HepG2 (cell line): ENCODE data around the gene ECHS1. TPM values are rescaled to one million over a fixed set of nuclear protein-coding genes. Genes with fewer than 3 reads are reported as not detected.

Experiments
- AHR ChIP-seq: IDR thresholded peaks from 2 replicates; pipeline ENCODE4 v1.6.1; 2018; ENCODE audit warnings: missing genetic modification reagents, missing compliant biosample characterization
- ARNTL ChIP-seq: sonication (generic); formaldehyde crosslinking; IDR thresholded peaks from 2 replicates; pipeline ENCODE4 v1.4.0; 2020; ENCODE audit warnings: mild to moderate bottlenecking, missing genetic modification reagents
- ETV6 ChIP-seq: sonication (generic); formaldehyde crosslinking; conservative IDR thresholded peaks from 2 replicates; pipeline ENCODE4 v1.4.0; 2020; ENCODE audit warnings: missing genetic modification reagents
- GFI1 ChIP-seq: sonication (generic); formaldehyde crosslinking; IDR thresholded peaks from 2 replicates; pipeline ENCODE4 v1.5.0; 2020; ENCODE audit warnings: missing genetic modification reagents, mild to moderate bottlenecking, borderline replicate concordance
- HOXA9 ChIP-seq: sonication (generic); formaldehyde crosslinking; IDR thresholded peaks from 2 replicates; pipeline ENCODE4 v1.8.1; 2022; ENCODE audit warnings: missing genetic modification reagents, mild to moderate bottlenecking, moderate library complexity, borderline replicate concordance
- KDM4B ChIP-seq: sonication (generic); formaldehyde crosslinking; IDR thresholded peaks from 2 replicates; pipeline ENCODE4 v1.4.0; 2020; ENCODE audit warnings: missing genetic modification reagents
- KLF16 ChIP-seq, 2 experiments: sonication (generic) in 1 of 2; formaldehyde crosslinking in 1 of 2; IDR thresholded peaks; 2 replicates each; pipeline versions ENCODE4 v1.6.1 to v1.8.0; 2016 to 2023; ENCODE audit warnings: missing genetic modification reagents in 2 of 2, missing compliant biosample characterization in 1 of 2
- MTA3 ChIP-seq: sonication (generic); formaldehyde crosslinking; IDR thresholded peaks from 2 replicates; pipeline ENCODE4 v1.4.0; 2020; ENCODE audit warnings: missing genetic modification reagents
- ONECUT2 ChIP-seq: sonication (generic); formaldehyde crosslinking; IDR thresholded peaks from 2 replicates; pipeline ENCODE4 v1.4.0; 2020; ENCODE audit warnings: missing genetic modification reagents
- RNF2 ChIP-seq: fragments of 450-650 bp; conservative IDR thresholded peaks from 2 replicates; pipeline ENCODE4 v1.6.1; 2016; ENCODE audit warnings: low read depth
- RXRB ChIP-seq: IDR thresholded peaks from 2 replicates; pipeline ENCODE4 v1.6.1; 2016; ENCODE audit warnings: borderline replicate concordance, missing genetic modification reagents, missing compliant biosample characterization
- SAFB2 ChIP-seq: sonication (generic); formaldehyde crosslinking; IDR thresholded peaks from 2 replicates; pipeline ENCODE4 v1.5.1; 2020; ENCODE audit warnings: missing genetic modification reagents, low read depth, mild to moderate bottlenecking, borderline replicate concordance
- SETDB1 ChIP-seq: sonication (generic); formaldehyde crosslinking; IDR thresholded peaks from 2 replicates; pipeline ENCODE4 v1.5.1; 2020; ENCODE audit warnings: missing genetic modification reagents, mild to moderate bottlenecking, borderline replicate concordance
- SMAD3 ChIP-seq: sonication (generic); formaldehyde crosslinking; IDR thresholded peaks from 2 replicates; pipeline ENCODE4 v1.4.0; 2020; ENCODE audit warnings: missing genetic modification reagents
- SUZ12 ChIP-seq: fragments of 150-350 bp; IDR thresholded peaks from 2 replicates; pipeline ENCODE4 v1.6.1; 2014; ENCODE audit warnings: low read depth, low read length
- TSC22D2 ChIP-seq: sonication (generic); formaldehyde crosslinking; IDR thresholded peaks from 2 replicates; pipeline ENCODE4 v1.5.1; 2020; ENCODE audit warnings: missing genetic modification reagents, mild to moderate bottlenecking, borderline replicate concordance
- ZNF24 ChIP-seq: fragments of 450-650 bp; IDR thresholded peaks from 2 replicates; pipeline ENCODE4 v1.6.1; 2017; ENCODE audit warnings: antibody characterized with exemption, mild to moderate bottlenecking
- ZNF543 ChIP-seq: sonication (generic); formaldehyde crosslinking; IDR thresholded peaks from 2 replicates; pipeline ENCODE4 v1.4.0; 2020; ENCODE audit warnings: mild to moderate bottlenecking, missing genetic modification reagents
- ZNF598 ChIP-seq: sonication (generic); formaldehyde crosslinking; IDR thresholded peaks from 2 replicates; pipeline ENCODE4 v1.5.1; 2020; ENCODE audit warnings: mild to moderate bottlenecking, missing genetic modification reagents, borderline replicate concordance
- ZNF724P ChIP-seq: sonication (generic); formaldehyde crosslinking; IDR thresholded peaks from 2 replicates; pipeline ENCODE4 v1.8.0; 2022; ENCODE audit warnings: missing genetic modification reagents, borderline replicate concordance
- ZNF777 ChIP-seq: sonication (generic); formaldehyde crosslinking; IDR thresholded peaks from 2 replicates; pipeline ENCODE4 v1.4.0; 2020; ENCODE audit warnings: missing genetic modification reagents
- ZNF841 ChIP-seq: sonication (generic); formaldehyde crosslinking; IDR thresholded peaks from 2 replicates; pipeline ENCODE4 v1.8.1; 2023; ENCODE audit warnings: missing genetic modification reagents, borderline replicate concordance
- ZSCAN22 ChIP-seq: sonication (generic); formaldehyde crosslinking; IDR thresholded peaks from 2 replicates; pipeline ENCODE4 v1.4.0; 2020; ENCODE audit warnings: mild to moderate bottlenecking, missing genetic modification reagents
- polyA plus RNA-seq, 8 experiments: library from polyadenylated mRNA; depleted of rRNA in 3 of 8; stranded (reverse) in 7 of 8; unstranded in 1 of 8; fragments of >200 nt; fragmentation: Illumina TruSeq in 4 of 8; extraction: Trizol in 4 of 8; gene quantifications; 2 replicates each; pipeline versions ENCODE4 v1.2.1 to v1.2.3, GENCODE V29; 2011 to 2016; ENCODE audit warnings: low read depth in 4 of 8, missing spikeins in 1 of 8, mixed read lengths in 1 of 8; ENCODE audit not compliant: insufficient read depth in 1 of 8
- total RNA-seq, 5 experiments: library from RNA; depleted of rRNA; stranded (reverse); fragments of >200 nt; fragmentation: Illumina TruSeq; extraction: Trizol; gene quantifications; 2 replicates each; pipeline ENCODE4 v1.2.3, GENCODE V29; 2016; ENCODE audit warnings: low read depth in 1 of 5
- TF ChIP-seq, protein P1 (sequence below): sonication (generic); formaldehyde crosslinking; IDR thresholded peaks from 2 replicates; pipeline ENCODE4 v1.5.1; 2020; ENCODE audit warnings: mild to moderate bottlenecking, missing genetic modification reagents, moderate library complexity
- TF ChIP-seq, protein P2 (sequence below): sonication (generic); formaldehyde crosslinking; IDR thresholded peaks from 2 replicates; pipeline ENCODE4 v1.4.0; 2020; ENCODE audit warnings: mild to moderate bottlenecking, missing genetic modification reagents
- TF ChIP-seq, protein P3 (sequence below): sonication (generic); formaldehyde crosslinking; IDR thresholded peaks from 2 replicates; pipeline ENCODE4 v1.4.0; 2020; ENCODE audit warnings: mild to moderate bottlenecking, missing genetic modification reagents
- TF ChIP-seq, protein P4 (sequence below): sonication (generic); formaldehyde crosslinking; conservative IDR thresholded peaks from 2 replicates; pipeline ENCODE4 v1.8.1; 2023; ENCODE audit warnings: missing genetic modification reagents

The ECHS1 gene
- total and polyA plus RNA-seq, 2 of the 13 experiments (the other 11 are each of a cell fraction or from before 2014, with no cell fraction given) = 32.7 to 195 TPM

DNA sequence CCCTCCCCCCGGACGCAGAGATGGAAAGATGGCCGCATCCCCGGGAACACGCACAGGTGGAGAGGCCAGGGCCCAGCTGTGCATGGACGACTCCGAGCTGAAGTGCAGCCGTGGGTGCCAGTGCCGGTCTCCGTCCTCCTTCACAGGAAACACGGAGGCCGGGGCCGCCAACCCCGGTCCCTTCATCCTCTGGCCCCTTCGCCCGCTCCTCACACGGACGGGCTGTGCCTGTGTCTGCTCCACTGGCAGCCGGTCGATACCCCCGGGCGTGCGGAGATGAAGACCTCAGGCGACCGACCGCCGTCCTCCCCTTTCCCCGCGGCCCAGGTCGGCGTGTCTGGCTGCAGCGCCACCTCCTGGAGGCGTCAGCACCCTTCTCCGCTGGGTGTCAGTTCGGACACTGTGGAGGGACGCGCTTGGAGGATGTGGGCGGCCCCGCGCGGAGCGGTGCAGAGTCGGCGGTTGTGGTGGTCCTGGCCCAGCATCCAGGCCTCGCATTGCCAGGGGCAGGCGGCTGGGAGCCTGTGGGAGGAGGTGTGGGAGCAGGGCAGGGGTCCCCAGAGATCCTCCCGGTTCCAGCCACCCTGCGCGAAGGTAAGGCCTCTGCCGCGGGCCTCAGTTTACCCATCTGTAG is 54.5 kb downstream of the ECHS1 start (continued):
- TF ChIP-seq, protein P1, sequence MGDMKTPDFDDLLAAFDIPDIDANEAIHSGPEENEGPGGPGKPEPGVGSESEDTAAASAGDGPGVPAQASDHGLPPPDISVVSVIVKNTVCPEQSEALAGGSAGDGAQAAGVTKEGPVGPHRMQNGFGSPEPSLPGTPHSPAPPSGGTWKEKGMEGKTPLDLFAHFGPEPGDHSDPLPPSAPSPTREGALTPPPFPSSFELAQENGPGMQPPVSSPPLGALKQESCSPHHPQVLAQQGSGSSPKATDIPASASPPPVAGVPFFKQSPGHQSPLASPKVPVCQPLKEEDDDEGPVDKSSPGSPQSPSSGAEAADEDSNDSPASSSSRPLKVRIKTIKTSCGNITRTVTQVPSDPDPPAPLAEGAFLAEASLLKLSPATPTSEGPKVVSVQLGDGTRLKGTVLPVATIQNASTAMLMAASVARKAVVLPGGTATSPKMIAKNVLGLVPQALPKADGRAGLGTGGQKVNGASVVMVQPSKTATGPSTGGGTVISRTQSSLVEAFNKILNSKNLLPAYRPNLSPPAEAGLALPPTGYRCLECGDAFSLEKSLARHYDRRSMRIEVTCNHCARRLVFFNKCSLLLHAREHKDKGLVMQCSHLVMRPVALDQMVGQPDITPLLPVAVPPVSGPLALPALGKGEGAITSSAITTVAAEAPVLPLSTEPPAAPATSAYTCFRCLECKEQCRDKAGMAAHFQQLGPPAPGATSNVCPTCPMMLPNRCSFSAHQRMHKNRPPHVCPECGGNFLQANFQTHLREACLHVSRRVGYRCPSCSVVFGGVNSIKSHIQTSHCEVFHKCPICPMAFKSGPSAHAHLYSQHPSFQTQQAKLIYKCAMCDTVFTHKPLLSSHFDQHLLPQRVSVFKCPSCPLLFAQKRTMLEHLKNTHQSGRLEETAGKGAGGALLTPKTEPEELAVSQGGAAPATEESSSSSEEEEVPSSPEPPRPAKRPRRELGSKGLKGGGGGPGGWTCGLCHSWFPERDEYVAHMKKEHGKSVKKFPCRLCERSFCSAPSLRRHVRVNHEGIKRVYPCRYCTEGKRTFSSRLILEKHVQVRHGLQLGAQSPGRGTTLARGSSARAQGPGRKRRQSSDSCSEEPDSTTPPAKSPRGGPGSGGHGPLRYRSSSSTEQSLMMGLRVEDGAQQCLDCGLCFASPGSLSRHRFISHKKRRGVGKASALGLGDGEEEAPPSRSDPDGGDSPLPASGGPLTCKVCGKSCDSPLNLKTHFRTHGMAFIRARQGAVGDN (CRISPR knock-in tag) = peak; percentile 79
- peak; percentile 72 for TF ChIP-seq ZNF777 (CRISPR knock-in tag)
- no peak for TF ChIP-seq ZNF841 (CRISPR knock-in tag)
- TF ChIP-seq KLF16 (CRISPR knock-in tag; IDR thresholded peaks at IDR 0.05) = peak in 1 of 2 experiments; percentile 76; a peak in 2 of 4 replicates
- no peak for TF ChIP-seq ZNF724P (CRISPR knock-in tag)
- peak; percentile 82; the same call in 1 of the 2 replicates for TF ChIP-seq ZNF543 (CRISPR knock-in tag)
- TF ChIP-seq SUZ12 = no peak
- no peak for TF ChIP-seq HOXA9 (CRISPR knock-in tag)
- no peak for TF ChIP-seq TSC22D2
- TF ChIP-seq, protein P2, sequence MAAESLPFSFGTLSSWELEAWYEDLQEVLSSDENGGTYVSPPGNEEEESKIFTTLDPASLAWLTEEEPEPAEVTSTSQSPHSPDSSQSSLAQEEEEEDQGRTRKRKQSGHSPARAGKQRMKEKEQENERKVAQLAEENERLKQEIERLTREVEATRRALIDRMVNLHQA (CRISPR knock-in tag) = no peak
- TF ChIP-seq RXRB (CRISPR knock-in tag) = peak; percentile 66
- no peak for TF ChIP-seq ZNF598 (CRISPR knock-in tag)
- TF ChIP-seq, protein P3, sequence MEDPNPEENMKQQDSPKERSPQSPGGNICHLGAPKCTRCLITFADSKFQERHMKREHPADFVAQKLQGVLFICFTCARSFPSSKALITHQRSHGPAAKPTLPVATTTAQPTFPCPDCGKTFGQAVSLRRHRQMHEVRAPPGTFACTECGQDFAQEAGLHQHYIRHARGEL (CRISPR knock-in tag) = no peak
- TF ChIP-seq, protein P4, sequence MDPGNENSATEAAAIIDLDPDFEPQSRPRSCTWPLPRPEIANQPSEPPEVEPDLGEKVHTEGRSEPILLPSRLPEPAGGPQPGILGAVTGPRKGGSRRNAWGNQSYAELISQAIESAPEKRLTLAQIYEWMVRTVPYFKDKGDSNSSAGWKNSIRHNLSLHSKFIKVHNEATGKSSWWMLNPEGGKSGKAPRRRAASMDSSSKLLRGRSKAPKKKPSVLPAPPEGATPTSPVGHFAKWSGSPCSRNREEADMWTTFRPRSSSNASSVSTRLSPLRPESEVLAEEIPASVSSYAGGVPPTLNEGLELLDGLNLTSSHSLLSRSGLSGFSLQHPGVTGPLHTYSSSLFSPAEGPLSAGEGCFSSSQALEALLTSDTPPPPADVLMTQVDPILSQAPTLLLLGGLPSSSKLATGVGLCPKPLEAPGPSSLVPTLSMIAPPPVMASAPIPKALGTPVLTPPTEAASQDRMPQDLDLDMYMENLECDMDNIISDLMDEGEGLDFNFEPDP (CRISPR knock-in tag) = no peak
- no peak for TF ChIP-seq KDM4B
- no peak for TF ChIP-seq SAFB2
- TF ChIP-seq GFI1 (CRISPR knock-in tag) = no peak
- TF ChIP-seq ONECUT2 (CRISPR knock-in tag) = no peak
- no peak for TF ChIP-seq ZSCAN22 (CRISPR knock-in tag)
- no peak for TF ChIP-seq SMAD3 (CRISPR knock-in tag)
- no peak for TF ChIP-seq AHR (CRISPR knock-in tag)
- no peak for TF ChIP-seq ARNTL
- TF ChIP-seq ETV6 = no peak
- TF ChIP-seq MTA3 = no peak
- TF ChIP-seq SETDB1 (CRISPR knock-in tag) = no peak
- TF ChIP-seq ZNF24 = no peak
- 0 out of 2 replicates have a peak, but pooled peaks have one; percentile 21 for TF ChIP-seq RNF2
